ENCODE measurements around the gene MAML2.

MAML2 gene

GRCh38 chr11:96160732-96161306, 182.2 kb downstream of the MAML2 start:
- no peak for DNase-seq (ENCODE audit: low read depth in 1 of 2, low spot score in 1 of 2)

DNA sequence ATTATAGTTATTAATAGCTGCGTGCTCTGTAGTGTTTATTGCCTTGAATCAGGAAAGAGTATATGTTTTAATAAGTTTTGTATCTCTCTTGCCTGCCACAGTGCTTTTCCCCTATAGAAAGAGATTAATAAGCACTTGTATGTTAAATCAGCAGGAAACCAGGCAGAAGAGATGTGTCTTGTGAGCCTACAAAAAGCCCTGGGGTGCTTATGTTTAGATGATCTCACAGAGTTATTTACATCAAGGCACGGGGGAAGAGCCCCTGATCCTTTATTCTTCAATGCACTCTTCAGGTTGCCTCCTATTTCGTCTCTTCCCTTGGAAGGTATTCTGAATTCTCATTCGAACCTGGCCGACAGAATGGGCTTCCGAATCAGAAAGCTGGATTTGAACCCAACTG, 183.0 kb downstream of the MAML2 start:
- DNase-seq (ENCODE audit: low read depth in 1 of 2, low spot score in 1 of 2), result no peak

- no peak for DNase-seq (ENCODE audit: low read depth in 1 of 2, low spot score in 1 of 2)
Observed at GRCh38 chr11:96158126-96158525, 184.9 kb downstream of the MAML2 start.

- DNase-seq (ENCODE audit: low read depth in 1 of 2, low spot score in 1 of 2), result no peak
Observed at GRCh38 chr11:96157517-96157873, 185.5 kb downstream of the MAML2 start.

GRCh38 chr11:96156379-96156722, 186.6 kb downstream of the MAML2 start:
- DNase-seq (ENCODE audit: low read depth in 1 of 2, low spot score in 1 of 2), result no peak

DNA sequence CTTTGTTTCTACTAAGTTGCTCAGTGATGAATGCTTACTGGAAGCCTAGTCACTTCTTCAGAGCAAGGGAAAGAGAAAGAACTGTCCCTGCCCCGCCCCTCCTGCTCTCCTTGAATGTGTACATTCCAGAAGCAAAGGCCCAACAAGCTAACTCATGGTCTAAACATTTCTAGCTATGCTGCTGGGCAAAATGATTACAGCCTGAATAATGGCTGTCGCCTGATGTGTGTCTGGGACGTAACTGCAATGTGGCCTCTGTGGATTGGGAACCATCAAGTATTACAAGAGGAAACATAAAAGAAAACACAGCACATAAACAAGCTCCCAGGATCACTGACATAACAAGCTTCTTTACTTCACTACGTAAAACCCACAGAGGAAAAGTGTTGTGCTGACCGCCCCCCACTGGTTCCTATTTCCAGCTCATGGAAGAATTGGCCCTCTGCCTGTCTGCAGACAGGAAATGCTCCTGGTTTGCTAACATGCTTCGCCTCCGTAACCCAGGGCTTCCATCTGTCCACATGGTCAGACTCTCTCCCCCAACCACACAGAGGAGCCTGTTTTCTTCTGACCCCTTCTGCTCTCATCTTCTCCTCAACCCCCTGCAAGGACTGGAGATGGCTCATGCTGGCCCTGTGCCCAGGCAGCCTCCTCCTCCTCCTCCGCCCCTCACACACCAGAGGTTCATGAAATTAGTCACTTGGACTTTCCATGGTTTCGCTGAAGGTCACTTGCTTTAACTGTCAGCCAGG, 187.2 kb downstream of the MAML2 start:
- peak in 1 of 2 donors; percentile 47 for DNase-seq (ENCODE audit: low read depth in 1 of 2, low spot score in 1 of 2)

DNA sequence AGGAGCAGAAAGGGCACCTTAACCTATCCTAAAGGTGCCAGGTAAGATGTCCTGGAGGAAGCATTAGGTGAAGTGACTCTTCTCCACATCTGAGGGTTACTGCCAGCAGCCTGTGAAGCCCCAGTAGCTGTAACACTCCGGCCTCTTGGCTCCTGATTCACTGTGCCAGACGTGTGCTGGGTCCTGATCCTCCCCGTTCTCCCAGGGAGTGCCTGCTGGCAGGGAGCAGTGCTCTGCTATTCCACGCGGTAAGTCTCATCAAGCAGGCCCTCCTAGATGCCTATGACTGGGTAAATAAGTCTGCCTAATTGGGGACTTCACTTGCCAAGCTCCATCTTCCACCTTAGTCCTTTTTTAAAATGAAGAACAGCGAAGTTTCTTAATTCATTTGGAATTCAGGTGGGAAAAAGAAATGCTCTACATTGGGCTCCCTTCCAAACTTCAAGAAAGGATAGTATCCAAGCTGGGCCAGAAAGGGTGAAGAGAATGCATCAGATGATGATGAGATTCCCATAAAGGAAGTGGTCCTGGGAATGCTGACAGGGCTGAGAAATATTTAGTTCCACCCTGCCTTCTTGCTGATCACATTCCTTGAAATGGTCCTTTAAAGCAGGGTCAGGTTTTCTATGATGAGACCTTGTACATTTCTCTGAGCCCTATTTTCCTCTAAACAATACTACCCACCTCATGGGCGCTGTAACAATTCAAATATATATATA, 188.0 kb downstream of the MAML2 start:
- DNase-seq (ENCODE audit: low read depth in 1 of 2, low spot score in 1 of 2), result no peak

GRCh38 chr11:96152623-96153022, 190.4 kb downstream of the MAML2 start:
- DNase-seq (ENCODE audit: low read depth in 1 of 2, low spot score in 1 of 2), result no peak

GRCh38 chr11:96151501-96151900, 191.5 kb downstream of the MAML2 start:
- DNase-seq (ENCODE audit: low read depth in 1 of 2, low spot score in 1 of 2), result no peak

- DNase-seq (ENCODE audit: low read depth in 1 of 2, low spot score in 1 of 2), result no peak
Observed at GRCh38 chr11:96150609-96151008, 192.4 kb downstream of the MAML2 start.

DNA sequence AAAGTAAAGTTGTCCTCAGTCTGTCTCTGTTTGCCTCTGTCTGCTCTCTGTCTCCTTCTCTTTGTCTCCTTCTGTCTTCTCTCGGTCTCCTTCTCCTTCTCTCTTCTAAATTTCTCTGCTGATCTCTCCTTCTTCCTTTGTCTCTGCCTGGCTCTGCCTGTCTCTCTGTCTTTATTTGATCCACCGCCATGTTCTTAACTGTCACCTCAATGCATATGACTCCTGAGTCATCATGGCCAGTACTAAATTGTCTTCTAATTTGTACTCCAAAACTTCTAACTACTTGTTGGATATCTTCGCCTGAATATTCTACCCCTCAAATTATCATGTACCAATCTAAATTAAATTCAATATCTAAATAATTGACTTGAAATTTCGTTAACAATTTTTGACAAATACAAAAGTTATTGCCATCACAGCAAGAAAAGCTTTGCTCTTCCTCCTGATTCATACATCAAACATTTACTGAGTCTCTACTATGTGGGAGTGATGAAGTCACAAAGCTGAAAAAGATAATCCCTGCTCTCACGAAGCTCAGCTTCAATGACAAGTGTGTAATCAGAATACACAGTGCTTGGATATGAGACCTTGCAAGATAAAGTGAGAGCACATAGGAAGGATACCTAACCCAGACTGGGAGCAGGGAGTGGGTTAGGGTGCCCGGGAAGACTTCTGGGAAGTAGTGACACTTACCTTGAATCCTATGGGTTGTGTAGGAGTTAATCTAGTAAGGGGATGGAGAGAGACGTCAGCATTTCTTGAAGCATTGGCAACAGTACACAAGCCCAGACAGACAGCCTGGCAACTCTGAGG, 193.0 kb downstream of the MAML2 start:
- DNase-seq (ENCODE audit: low read depth in 1 of 2, low spot score in 1 of 2), result no peak

DNA sequence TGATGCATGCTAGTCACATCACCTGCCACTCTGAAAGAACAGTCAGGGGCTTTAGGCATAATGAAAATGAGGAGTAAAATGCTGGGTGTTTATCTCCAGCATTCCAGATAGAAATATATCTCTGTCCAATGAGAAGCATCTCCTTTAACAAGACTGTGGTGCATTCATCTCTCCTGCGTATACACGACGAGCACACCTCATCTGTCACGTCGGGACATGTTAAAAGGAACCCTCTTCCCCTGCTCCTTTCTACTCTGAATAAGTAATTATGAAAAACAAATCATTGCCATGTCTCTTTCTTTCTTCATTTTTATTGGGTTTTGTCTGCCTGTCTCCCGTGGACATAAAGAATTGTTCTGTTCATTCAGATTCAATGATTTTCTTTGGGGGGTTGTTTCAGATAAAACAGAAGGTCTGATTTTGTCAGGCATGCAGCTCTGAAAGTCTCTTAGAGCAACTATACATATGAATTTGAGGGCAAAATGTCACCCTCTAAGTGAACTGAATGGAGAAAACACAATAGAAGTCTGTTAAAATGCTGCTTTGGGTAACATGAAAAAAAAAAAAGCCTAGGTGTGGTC, 195.0 kb downstream of the MAML2 start:
- DNase-seq (ENCODE audit: low read depth in 1 of 2, low spot score in 1 of 2), result no peak

DNA sequence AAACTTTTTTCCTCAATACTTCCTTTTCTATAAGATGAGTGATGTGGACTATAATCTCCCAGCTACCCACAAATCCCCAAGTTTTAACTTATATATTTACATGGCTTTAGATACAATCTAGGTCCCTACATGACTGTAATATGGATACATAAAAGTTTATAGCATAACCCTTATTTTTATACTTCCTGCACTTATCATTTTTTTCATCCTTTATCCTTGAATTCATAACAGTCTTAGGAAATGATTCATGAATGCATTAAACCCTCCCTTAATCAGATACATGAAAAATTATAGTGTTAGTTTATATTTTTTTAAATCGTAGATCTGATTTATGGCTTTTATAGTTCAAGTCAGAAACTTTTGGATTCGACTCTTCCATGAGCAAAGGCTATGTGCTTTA, 195.8 kb downstream of the MAML2 start:
- no peak for DNase-seq (ENCODE audit: low read depth in 1 of 2, low spot score in 1 of 2)

DNA sequence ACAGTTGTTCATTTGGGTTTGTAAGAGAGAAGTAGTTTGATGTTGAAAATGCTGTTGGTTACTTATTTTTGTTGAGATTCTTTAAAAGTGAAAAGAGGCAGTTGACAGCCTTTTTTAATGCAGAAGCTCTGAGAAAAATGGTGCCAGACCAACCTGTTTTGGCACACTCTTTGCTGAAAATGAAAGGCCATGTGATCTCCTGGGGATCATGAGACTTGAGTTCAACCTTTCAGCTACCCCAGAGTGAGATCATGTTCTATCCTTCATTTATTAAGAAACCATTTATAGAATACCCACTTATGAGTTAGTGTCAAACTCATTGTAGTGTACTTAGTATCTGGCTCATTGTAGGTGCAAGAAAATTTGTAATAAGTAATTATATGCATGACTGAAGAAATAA, 196.2 kb downstream of the MAML2 start:
- DNase-seq (ENCODE audit: low read depth in 1 of 2, low spot score in 1 of 2), result no peak

GRCh38 chr11:96145163-96145585, 197.8 kb downstream of the MAML2 start:
- no peak for DNase-seq (ENCODE audit: low read depth in 1 of 2, low spot score in 1 of 2)

DNA sequence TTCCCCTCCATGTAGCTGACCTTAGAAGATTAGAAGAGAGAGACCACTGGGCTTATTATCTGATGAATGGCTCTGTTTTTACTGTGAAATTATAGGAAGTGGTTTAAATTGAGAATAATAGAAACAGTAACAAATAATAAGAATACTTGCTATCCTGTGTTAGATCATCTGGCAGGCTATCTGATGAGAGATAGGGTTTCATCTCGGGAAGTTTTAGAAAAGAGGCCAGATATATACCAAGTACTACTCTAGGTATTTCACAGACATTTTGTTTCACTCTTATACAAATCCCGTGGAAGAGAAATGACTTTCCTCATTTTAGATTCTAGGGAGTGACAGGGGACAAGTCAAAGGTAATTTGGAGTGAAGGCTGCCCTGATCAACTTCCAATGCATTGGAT, 198.4 kb downstream of the MAML2 start:
- no peak for DNase-seq (ENCODE audit: low read depth in 1 of 2, low spot score in 1 of 2)

- DNase-seq (ENCODE audit: low read depth in 1 of 2, low spot score in 1 of 2), result no peak
Observed at GRCh38 chr11:96143041-96143521, 199.9 kb downstream of the MAML2 start.

DNA sequence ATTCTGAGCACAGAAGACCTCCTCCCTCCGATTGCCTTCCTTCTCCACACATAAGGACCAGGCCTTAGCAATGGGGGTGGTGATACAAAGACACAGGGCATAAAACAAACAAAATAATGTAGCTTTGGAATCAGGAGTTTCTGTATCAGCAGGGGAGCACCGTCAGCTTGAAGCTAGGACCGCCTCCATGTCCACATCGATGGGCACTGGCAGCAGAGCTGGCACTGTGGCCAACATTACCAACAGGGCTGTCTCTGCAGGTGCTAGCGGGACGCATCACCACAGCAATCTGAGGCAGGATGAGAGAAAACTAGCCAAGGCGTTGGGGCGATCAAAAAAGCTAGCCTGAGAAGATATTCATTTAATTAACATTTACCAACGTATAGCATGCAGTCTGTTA, 201.4 kb downstream of the MAML2 start:
- DNase-seq (ENCODE audit: low read depth in 1 of 2, low spot score in 1 of 2), result no peak

DNA sequence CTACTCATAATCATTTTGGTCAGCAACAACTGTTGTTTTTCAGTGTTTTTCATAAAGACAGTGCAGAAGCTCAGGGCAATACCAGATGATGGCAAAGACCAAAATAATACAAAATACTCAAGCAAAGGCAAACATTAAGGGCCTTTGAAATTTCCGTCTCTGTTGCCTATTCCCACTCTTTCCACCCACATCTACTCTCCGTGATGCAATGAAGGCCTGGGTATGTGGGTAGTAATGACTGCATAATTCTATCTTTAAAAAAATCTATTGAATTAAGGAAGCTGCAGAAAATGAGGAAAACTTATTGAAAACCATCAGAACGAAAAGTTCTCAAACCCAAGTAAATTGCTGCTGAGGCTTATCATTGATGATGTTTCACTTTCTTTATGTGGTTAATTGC, 203.3 kb downstream of the MAML2 start:
- no peak for DNase-seq (ENCODE audit: low read depth in 1 of 2, low spot score in 1 of 2)

GRCh38 chr11:96137373-96137772, 205.6 kb downstream of the MAML2 start:
- no peak for DNase-seq (ENCODE audit: low read depth in 1 of 2, low spot score in 1 of 2)

GRCh38 chr11:96136613-96137298, 206.2 kb downstream of the MAML2 start:
- no peak for DNase-seq (ENCODE audit: low read depth in 1 of 2, low spot score in 1 of 2)
